ENCODE data around the gene HIVEP2. TPM values are rescaled to one million over a fixed set of nuclear protein-coding genes. Genes with fewer than 3 reads are reported as not detected.

The HIVEP2 gene
- total RNA-seq, 1 donor: 28.9 TPM

DNA sequence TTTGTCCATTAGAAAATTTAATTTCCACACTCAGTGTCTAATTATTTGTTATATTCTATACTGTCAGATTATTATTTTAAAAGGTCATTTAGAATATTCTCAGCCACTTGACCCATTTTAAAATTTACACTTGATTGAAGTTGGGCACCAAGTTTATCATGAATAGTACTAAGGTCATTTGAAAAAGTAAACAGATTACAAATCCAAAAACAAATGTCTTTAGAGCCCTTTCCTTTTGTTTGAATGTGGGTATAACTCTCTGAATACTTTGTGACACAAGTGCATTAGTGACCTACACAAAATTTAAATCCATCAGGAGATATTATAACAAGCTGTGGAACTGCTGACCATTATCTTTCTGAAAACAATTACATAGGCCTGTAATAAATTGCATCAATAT lies 11.3 kb downstream of the HIVEP2 start:
- H3K4me3 ChIP-seq (ENCODE audit: low read depth, low read length): no peak overlapping the region
- DNase-seq (ENCODE audit: low read depth): no peak
- no peak for TF ChIP-seq CTCF (IDR thresholded peaks at IDR 0.05; ENCODE audit: insufficient read depth, low read depth, low read length)

GRCh38 chr6:142932889-142933288 lies 12.1 kb downstream of the HIVEP2 start:
- TF ChIP-seq CTCF (IDR thresholded peaks at IDR 0.05; ENCODE audit: insufficient read depth, low read depth, low read length): no peak
- no peak for DNase-seq (ENCODE audit: low read depth)
- H3K4me3 ChIP-seq (ENCODE audit: low read depth, low read length): no peak overlapping the region

DNA sequence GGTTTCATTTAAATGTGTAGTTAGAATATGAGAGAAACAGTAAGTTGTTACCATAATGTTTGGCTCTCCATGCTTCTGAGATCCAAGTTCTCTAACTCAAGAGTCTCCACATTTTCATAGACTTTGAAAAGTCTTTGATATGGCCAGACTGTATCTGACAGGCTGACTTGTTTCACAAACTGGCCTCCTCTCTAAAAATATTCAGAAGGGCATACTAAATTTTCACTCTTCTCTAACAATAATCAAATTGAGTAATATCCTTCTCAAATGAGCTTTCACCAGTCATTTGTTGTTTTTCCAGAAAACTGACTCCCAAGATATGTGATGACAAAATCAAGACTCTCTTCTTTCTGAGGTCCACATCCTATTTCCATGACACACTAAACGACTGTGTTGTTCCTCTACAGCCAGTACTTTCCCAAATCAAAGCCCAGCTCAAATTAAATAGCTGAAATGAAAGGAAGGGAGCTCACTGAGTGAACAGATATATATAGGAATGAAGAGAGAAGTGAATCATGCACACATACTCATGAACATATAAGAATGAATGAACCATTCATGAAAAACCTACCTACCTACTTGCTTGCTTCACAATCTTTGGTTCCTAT lies 15.1 kb downstream of the HIVEP2 start:
- TF ChIP-seq CTCF (IDR thresholded peaks at IDR 0.05; ENCODE audit: insufficient read depth, low read depth, low read length): no peak
- H3K4me3 ChIP-seq (ENCODE audit: low read depth, low read length): no peak overlapping the region
- DNase-seq (ENCODE audit: low read depth): peak; percentile 47

DNA sequence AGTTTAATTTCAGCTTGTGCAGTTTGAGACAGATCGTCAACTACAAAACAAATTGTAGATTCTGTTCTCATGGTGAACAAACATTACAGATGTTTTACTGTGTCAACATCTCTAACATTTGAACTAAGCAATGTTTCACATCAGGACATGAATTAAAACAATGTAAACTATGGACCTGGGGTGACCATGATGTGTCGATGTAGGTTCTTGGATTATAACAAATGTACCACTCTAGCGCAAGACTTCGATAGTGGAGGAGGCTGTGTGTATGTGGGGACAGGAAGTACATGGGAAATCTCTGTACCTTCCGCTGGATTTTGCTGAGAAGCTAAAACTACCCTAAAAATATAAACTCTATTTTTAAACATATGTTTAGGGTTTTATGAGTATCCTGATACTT lies 17.1 kb downstream of the HIVEP2 start:
- TF ChIP-seq CTCF (IDR thresholded peaks at IDR 0.05; ENCODE audit: insufficient read depth, low read depth, low read length): no peak
- peak overlapping the region; percentile 66 for H3K4me3 ChIP-seq (ENCODE audit: low read depth, low read length)
- peak; percentile 51 for DNase-seq (ENCODE audit: low read depth)

- DNase-seq (ENCODE audit: low read depth): peak; percentile 73
- H3K4me3 ChIP-seq (ENCODE audit: low read depth, low read length): peak overlapping the region; percentile 66
- no peak for TF ChIP-seq CTCF (IDR thresholded peaks at IDR 0.05; ENCODE audit: insufficient read depth, low read depth, low read length)
Observed at GRCh38 chr6:142927271-142927580, 17.8 kb downstream of the HIVEP2 start.

DNA sequence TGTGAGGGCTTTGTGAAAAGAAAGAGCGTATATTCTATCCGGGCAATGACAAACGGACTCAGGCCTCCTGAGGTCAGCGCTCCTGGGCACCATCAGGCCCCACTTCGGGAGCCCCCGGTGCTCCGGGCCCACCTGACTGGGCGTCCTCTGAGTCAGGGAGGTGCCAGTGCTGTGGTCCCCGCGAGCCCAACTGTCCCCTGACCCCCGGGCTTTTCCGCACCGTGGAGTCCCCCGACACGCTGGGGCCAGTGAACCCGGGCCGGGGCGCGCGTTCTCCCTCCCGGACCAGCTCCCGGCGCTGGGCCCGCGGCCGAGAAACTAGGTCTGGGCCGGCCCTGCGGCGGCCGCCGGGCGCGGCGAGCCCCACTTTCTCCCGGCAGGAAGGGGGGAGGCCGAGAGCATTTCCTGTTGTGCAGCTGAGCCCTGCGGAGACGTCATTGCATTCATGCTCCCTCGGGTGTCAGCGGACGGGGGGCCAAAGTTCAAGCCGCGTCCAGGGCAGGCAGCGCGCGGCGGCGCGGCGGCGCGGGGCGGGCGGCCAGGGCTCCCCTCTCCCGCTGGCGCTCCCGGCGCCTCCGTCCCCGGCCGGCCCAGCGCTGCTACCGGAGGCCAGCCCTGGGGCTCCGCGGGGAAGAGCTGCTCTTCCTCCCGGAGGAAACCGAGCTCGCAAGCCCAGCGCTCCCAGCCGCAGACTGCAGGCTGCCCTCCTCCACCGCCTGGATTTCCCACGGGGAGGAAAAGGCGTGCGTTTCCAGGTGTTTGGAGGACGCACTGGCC lies 18.3 kb downstream of the HIVEP2 start:
- TF ChIP-seq CTCF (IDR thresholded peaks at IDR 0.05; ENCODE audit: insufficient read depth, low read depth, low read length): no peak
- peak overlapping the region; percentile 66 for H3K4me3 ChIP-seq (ENCODE audit: low read depth, low read length)
- peak; percentile 95 for DNase-seq (ENCODE audit: low read depth)

DNA sequence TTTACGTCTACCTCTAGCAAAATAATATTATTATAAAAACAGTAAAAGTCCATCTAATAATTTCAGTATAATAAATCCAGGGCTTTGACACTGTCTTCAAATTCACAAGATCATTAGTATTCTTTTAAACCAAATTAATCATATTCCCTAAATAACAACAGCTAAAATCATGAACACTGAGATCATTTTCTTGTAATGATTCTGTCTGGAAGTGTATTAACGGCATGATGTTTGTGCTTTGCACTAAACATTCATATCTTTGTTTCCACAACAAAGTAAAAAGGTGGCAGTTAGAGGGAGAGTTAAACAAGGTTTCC lies 18.8 kb downstream of the HIVEP2 start:
- H3K4me3 ChIP-seq (ENCODE audit: low read depth, low read length): peak overlapping the region; percentile 66
- no peak for DNase-seq (ENCODE audit: low read depth)
- TF ChIP-seq CTCF (IDR thresholded peaks at IDR 0.05; ENCODE audit: insufficient read depth, low read depth, low read length): no peak
